Activated T-cell treated with anti-CD3 and anti-CD28 coated beads for 48 hours (primary cell): Measurements from ENCODE around the gene GAB2.

Experiments
- DNase-seq: peaks from one replicate; pipeline ENCODE4 v3.0.0-alpha.2; 2020; ENCODE audit warnings: low read depth

GAB2 gene

DNA sequence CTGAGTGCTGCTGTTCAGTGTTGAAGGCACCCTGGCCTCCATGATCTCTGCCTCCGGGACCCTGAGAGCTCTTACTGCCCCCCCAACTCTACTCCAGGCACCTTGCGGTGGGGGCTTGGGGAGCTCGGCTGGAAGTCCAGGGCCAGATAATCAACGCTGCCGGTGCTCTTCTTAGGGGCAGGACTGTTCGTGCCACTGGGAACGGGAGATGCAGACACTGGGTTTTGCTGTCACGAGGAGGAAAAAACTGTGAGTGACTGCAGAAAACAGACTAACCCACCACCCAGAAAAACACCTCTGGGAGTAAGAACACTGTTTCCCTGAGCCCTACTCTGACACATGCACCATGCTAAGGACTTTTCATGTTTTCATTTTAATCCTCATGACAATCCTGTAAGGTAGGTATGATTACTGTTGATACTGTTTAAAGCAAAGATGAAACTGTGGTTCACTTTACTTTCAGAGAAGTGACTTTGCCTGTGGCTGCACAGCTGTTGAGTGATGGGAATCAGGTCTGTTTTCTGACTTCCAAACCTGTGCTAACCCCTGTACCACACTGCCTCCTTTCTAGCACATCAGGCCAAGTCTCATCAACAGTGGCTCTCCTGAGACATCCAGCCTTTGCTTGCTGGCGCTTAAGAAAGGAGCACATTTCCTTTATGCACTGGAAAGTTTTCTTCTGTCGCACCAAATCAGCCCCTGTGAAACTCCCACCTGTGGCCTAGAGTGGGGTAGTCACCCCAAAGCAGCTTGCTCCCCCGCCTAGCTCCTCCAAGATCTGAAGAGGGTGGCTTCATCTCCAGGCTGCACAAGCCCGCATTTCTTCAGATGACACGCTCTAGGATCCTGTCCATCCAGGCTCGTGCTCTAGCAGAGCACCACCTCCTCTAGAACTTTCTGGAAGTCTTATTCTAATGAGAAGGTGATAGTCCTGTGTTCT is 197.1 kb downstream of the GAB2 start:
- DNase-seq = no peak

DNA sequence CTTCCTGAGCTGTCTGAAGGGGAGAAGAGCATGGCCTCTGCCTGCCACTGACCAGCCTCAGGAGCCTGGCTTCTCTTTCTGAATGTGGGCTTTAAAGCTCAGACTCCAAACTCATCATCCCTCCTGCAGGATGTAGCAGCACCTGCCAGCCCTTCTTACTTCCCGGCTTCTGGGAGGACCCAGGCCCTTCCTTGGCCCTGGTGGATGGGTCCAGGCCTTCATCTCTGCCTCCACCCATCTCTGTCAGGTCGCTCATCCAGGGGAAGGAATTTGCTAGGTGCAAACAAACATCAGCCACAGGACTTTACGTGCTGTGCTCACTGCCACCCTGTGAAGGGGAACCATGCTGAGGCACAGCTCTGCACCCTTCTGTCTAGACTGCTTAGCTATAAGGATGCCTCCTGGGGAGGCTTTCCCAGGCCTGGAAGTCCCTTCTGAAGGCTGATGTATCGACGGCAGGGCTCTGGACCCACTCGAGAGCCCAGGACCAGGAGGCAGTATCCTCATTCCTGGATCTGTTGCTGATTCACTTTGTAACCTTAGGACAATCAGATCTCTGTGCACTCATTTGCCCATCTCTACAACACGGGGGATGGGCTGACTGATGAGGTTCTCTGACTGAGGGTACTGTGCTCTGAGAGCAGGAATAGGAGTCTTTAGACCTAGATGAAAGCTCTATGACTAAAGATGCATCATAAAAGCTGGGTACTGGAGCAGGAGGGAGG is 198.0 kb downstream of the GAB2 start:
- no peak for DNase-seq

DNA sequence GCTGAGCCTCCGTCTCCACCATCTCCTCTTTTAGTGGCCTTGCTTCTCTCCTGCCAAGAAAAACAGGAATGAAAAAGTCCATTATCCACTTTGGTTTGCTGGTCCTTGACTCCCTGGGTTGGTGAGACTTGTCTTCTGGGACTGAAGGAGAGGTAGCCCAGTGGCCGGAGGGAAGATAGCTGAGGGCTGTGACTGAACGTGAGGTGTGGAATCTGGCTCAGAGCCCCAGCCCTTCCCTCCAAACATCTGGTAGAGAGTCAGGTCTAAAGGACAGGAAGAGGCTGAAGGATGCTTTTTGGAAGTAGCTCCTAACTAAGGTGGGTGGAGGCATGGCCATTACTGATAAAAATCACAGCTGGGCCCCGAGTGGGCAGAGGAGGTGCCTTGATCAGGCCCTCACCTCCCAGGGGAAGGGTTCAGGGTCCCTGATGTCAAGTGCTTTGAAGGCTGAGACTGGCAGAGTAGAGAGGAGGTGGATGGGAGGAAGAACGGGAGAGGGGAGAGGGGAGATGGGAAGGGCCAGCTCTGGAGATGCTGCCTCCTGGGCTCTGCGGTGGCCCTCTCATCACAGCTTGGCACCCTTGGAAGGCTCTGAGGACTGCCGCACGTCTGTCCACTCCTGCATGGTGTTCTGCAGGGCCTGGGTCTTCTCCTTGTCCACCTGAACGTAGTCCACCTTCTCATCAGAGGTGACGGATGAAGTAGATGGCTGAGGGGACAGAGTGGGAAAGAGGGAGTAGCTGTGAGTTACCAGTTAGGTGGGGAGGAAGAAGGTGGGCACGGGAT is 198.7 kb downstream of the GAB2 start:
- no peak for DNase-seq

GRCh38 chr11:78217650-78218541 is 199.7 kb downstream of the GAB2 start:
- no peak for DNase-seq

DNA sequence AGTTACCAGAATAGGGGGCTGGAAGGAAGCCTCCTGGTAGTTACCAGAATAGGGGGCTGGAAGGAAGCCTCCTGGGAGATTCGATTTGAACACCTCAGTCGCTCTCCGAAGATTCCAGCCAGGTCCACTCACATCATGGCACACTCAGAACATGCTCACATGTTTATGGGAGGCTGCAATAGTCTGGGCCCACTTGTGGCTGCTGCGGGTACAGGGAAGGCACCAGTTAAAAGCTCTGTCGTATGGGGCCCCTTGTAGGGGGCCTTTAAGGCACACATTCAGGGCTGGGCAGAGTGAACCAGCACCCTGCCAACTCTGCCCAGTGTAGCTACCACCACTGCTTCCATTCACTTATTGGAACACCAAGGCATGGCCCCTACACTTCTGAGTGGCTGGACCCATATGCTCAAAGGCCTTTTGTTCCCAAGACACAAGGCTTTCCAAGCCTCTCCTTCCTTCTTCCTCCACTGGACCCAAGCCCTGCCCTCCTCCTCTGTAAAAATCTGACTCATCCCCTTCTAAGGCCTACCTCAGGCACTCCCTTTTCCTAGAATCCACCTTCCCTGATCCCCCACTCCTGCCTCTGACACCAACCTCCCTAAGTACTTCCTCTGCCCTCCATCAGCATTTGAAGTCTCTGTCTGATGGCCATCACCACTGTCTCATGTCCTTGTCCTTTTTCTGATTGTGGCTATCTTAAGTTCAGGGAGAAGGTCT is 200.9 kb downstream of the GAB2 start:
- DNase-seq = no peak

- no peak for DNase-seq
Observed at GRCh38 chr11:78216021-78216420, 201.6 kb downstream of the GAB2 start.

DNA sequence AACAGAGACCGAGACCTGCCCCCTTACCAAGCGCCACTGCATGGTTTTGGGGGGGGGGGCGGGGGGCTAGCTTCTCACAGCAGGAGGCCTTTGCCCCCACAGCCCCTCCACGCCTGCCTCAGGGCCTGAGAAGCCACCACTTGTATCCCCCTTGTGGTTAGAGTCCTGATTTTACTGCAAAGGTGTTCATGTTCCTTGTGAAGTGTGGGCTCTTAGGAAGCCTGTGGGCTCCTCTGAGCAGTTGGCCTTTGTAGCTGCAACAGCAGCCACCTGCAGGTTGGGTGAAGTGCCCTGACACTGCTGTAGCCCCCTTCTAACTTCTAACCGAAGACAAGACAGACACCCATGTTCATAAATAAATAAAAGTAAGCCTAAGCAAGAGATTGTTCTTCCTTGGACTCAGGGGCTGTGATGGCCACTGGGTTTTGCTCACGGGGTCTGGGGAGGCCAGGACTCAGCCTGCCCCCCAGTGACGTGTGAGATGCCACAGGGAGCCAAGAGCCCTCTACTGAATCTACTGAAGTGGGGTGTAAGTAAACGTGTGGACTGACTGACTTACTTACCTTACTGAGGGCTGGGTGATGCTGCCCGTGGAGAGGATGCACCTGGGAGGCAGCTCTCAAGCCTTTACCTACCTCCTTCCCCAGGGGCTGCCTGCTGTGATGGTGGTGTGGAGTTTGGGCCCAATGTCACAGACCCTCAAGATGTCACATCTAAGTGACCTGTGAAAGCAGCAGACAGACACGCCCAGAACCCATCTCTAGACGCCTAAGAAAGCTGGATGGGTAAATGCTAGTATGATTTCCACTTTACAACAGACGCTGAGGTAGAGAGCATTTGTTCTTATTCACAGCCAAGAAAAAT is 203.1 kb downstream of the GAB2 start:
- no peak for DNase-seq

- DNase-seq = no peak
Observed at GRCh38 chr11:78213526-78214330, 203.9 kb downstream of the GAB2 start.

- DNase-seq = no peak
Observed at GRCh38 chr11:78212586-78213371, 204.8 kb downstream of the GAB2 start.

DNA sequence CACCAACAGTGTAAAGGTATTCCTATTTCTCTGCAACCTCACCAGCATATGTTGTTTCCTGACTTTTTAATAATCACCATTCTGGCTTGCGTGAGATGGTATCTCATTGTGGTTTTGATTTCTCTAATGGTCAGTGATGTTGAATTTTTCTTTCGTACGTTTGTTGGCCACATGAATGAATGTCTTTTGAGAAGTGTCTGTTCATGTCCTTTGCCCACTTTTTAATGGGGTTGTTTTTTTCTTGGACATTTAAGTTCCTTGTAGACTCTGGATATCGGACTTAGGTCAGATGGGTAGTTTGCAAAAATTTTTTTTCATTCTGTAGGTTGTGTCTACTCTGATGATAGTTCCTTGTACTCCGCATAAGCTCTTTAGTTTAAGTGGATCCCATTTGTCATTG is 206.1 kb downstream of the GAB2 start:
- DNase-seq = no peak

GRCh38 chr11:78210000-78210608 is 207.5 kb downstream of the GAB2 start:
- no peak for DNase-seq

- DNase-seq = no peak
Observed at GRCh38 chr11:78209478-78209877, 208.1 kb downstream of the GAB2 start.

- DNase-seq = no peak
Observed at GRCh38 chr11:78208257-78209165, 209.1 kb downstream of the GAB2 start.

GRCh38 chr11:78207532-78208256 is 209.9 kb downstream of the GAB2 start:
- DNase-seq = no peak

GRCh38 chr11:78205691-78206090 is 211.9 kb downstream of the GAB2 start:
- DNase-seq = no peak

DNA sequence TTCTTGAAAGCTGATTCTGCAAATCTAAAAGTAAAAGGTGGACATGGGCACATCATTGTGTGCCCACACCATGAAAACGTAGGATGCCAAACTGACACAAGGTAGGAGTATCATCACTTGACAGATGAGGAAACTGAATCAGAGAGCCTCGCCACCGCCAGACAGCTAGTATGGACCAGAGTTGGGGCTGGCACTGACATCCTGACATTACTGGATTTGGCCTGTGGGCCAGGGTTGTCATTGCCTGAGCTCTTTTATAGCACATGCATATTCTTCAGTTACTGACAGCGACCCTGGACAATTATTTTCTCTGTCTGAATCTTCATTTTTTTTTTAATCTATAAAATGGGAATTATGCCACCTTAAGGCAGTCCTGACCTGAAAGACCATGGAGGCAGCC is 212.4 kb downstream of the GAB2 start:
- DNase-seq = no peak
